HG03095 (cell line): ENCODE measurements around the gene BAG1.

ENCODE experiments used
- ATAC-seq: cut with Tn5 transposase; IDR thresholded peaks from one replicate; pipeline ENCODE4 v1.9.1; 2021; ENCODE audit warnings: moderate library complexity; ENCODE audit not compliant: unreplicated experiment

The BAG1 gene

DNA sequence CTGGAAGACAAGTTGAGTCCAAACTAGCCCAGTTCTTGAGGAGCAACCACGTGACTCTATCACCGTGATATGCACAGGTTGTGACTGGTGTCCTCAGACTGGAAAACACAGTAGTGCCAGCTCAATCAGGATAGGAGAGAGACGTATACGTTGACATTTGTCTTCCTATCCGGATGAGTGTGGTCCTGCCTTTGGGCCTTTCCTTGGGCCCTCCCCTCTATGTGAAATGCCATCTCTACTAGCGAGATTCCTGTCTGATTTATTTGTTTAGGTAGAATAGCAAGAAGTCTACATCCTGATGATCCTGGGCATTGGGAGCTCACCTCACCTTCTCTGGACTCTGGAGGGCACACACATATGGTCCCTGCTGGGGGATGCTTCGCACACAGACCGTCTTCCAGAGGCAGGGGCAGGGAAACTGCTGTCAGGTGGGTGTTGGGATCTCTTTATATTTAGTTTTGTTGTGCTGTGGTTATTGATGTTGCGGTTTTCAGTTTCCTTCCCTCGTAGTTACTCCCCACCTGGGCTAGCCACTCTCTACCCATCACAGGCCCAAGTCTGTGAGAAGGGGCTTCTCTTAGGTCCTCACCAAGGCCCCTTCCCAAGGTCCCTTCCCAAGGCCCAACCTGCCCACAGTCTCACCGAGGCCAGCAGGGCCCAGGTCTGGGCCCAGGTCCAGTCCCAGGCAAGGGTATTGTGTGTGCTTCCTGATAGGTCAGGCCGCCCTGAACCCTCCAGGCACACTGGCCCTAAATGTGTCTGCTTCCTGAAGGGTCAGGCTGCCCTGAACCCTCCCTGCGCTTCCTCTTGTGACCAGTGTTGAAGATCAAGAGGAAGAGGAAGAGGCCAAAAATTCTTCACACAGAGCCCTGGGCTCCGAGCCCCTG is 43.6 kb downstream of the BAG1 start:
- ATAC-seq = no peak

DNA sequence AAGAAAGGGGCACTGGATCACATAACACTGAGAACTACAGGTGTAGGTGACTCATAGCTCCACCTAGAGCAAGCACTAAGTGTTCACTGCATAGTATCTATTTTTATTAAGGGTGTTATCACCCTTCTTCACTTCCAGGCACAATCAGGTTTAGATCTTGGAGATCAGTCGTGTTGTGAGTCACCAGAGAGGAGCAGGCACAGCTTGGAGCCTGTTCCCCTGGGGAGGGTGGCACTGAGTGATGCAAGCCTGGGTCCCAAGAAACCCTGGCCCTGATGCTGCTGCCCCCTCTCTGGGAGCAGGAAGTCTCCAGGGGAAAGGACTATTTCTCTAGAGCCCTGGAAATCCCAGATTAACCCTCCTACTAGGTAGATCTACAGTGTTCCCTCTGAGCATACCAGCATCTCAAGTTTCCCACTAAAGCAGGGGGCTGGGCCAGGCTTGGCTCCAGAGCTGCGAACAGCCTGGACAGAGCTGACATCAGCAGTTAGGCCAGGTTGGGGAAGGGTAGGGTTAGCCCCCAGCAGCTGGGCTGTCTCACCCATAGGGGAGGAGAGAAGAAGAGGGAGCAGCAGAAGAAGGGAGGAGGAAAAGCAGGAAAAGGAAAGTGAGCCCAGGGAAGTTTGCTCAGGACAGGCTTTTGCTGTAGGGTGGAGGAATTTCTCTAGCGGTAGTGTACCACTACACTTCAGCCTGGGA is 52.7 kb downstream of the BAG1 start:
- ATAC-seq = no peak

DNA sequence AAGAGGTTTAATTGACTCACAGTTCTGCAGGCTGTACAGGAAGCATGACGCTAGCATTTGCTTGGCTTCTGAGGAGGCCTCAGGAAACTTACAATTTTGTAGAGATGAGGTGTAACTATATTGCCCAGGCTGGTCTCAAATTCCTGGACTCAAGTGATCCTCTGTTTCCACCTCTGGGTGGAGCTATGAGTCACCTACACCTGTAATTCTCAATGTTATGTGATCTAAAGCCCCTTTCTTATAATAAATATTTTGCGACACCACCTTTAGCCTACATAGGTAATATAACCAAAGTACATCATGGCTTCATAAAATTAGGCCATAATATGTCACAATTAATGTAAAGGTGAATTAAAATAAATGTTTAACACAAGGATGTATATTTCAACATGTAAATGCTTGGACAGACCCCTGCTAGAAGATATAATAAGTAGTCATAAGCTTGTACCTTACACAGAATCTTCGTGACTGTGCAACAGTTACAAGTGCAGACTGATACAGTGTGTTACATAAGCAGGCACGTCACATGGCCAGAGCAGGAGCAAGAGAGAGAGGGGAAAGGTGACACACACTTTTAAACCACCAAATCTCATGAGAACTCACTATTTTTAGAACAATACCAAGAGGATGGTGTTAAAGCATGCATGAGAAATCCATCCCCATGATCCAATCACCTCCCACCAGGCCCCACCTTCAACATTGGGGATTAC is 54.3 kb downstream of the BAG1 start:
- ATAC-seq = no peak

DNA sequence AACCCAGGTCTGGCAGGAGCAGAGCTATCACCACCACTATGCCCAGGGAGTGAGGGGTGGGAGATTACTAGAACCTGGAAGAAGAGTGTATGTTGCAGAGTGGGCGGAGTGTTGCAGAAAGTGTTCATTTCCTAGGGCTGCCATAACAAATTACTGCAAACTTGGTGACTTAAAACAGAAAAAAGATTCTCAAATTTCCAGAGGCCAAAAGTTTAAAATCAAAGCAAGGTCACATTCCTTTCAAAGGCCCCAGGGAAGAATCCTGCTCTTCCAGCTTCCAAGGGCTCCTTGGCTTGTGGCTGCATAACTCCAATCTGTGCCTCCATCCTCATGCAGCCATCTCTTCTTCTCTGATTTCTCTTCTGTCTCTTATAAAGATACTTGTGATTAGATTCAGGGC is 55.1 kb downstream of the BAG1 start:
- ATAC-seq = no peak

DNA sequence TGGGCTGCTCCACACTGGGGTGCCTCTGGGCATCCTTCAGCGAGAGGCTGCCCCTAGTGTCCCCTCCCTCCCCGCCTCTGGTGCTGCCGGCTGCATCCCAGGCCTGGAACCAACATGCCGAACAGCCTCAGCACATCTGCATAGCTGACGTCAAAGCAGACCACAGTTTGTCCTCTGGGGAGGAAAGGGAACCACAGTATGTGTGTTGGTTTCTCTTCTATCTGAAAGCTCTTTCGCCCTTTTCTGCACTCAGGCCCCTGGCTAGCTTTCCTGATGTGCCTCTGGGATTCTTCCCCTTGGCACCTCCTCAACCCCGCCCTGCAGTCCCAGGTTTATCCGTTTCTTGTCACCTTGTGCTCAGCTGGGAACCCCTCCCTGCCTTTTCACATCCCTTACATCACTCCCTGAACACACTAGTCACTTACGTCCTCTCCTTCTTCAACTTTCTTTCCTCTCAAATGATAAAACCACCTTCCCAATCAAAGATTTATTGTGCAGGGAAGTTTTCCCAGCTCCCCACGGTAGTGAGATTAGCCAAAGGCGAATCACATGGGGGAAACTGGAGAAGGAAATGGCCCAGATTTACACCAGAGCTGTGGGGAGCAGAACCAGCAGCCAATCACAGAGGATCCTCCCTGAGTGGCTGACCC is 61.8 kb downstream of the BAG1 start:
- peak; percentile 100 for ATAC-seq
